Adrenal gland (tissue), 12 donors: Measurements from ENCODE around the gene WNT2B. TPM values are rescaled to one million over a fixed set of nuclear protein-coding genes. Genes with fewer than 3 reads are reported as not detected.
A peak's percentile ranks its signal among the peaks of the same experiment; 100 is the strongest.

Experiments used
- DNase-seq, 7 donors: peaks; one replicate each; pipeline ENCODE4 v3.0.0-alpha.2; 2019 to 2020
- H3K27ac ChIP-seq, 5 donors: fragments of 200-600 bp; sonication (generic) in 4 of 5; 1 replicate in 3 of 5; 2 replicates in 2 of 5; pipeline versions ENCODE4 v1.5.1 to v1.8.0; 2016 to 2020; ENCODE audit warnings: mild to moderate bottlenecking in 1 of 5
- H3K27me3 ChIP-seq: fragments of 200-600 bp; 2 replicates; pipeline ENCODE4 v1.8.0; 2021
- H3K36me3 ChIP-seq, 2 donors: fragments of 200-600 bp; replicated peaks in 1 of 2; 1 replicate in 1 of 2; 2 replicates in 1 of 2; pipeline versions ENCODE4 v1.5.1 to v1.8.0; 2018 to 2022
- H3K4me1 ChIP-seq, 2 donors: fragments of 200-600 bp; replicated peaks in 1 of 2; 1 replicate in 1 of 2; 2 replicates in 1 of 2; pipeline versions ENCODE4 v1.5.1 to v1.8.0; 2018 to 2021
- H3K4me3 ChIP-seq, 4 donors: fragments of 200-600 bp; sonication (generic) in 3 of 4; one replicate each; pipeline ENCODE4 v1.5.1; 2016 to 2018
- H3K9me3 ChIP-seq, 3 donors: fragments of 200-600 bp; sonication (generic) in 1 of 3; replicated peaks in 1 of 3; 1 replicate in 2 of 3; 2 replicates in 1 of 3; pipeline versions ENCODE4 v1.5.1 to v1.8.0; 2016 to 2021
- CTCF ChIP-seq, 6 experiments: fragments of 450-650 bp in 4 of 6; fragments of 200-600 bp in 2 of 6; sonication (generic) in 1 of 6; IDR thresholded peaks; 1 replicate in 5 of 6; 2 replicates in 1 of 6; pipeline versions ENCODE4 v1.5.1 to v1.8.0; 2016 to 2021; ENCODE audit warnings: antibody characterized with exemption in 6 of 6, mild to moderate bottlenecking in 2 of 6, moderate library complexity in 1 of 6
- POLR2A ChIP-seq, 2 donors: fragments of 450-650 bp; IDR thresholded peaks; one replicate each; pipeline ENCODE4 v1.6.1; 2017; ENCODE audit warnings: antibody characterized with exemption in 2 of 2, mild to moderate bottlenecking in 2 of 2, moderate library complexity in 1 of 2
- WGBS, 4 donors: extraction: QIAGEN DNeasy Blood & Tissue Kit in 2 of 4; methylation state at CpG; one replicate each; pipeline versions ENCODE4 v1.1.5 to v1.1.7; 2013 to 2017; 5-methylcytosine and 5-hydroxymethylcytosine counted together
- intact Hi-C, 2 donors: fragments of 100-400 bp; cut with DNase I; formaldehyde crosslinking; loops; one replicate each; pipeline versions ENCODE4 v1.14.1 to v1.15.0; 2022 to 2023
- polyA plus RNA-seq, 3 donors: library from polyadenylated mRNA; stranded (reverse); fragments of 200-250 nt in 2 of 3; fragments of 350-450 nt in 1 of 3; fragmentation: Illumina TruSeq in 1 of 3; extraction: RNeasy Lipid Tissue Mini Kit (QIAGEN cat#74804) in 1 of 3; gene quantifications; one replicate each; pipeline ENCODE4 v1.2.3, GENCODE V29; 2013 to 2014
- total RNA-seq, 9 donors: library from RNA; depleted of rRNA in 4 of 9; stranded (reverse); fragments of >200 nt in 4 of 9; fragments of 120-200 nt in 1 of 9; fragmentation: NEBNext Ultra II Directional in 1 of 9; extraction: Animal tissue kit (Norgen Biotek cat#: 25700) in 1 of 9; gene quantifications; one replicate each; pipeline versions ENCODE4 v1.1.0 to v1.2.4, GENCODE V29; 2013 to 2023
- donor health status: healthy with polysubstance abuse.
- donor health status: Bipolar disorder and iron deficiency.
- donor health status: DM: yes; HTN: yes; CAD: no.
- donor health status: DM: no; HTN: no; CAD: no.
- donor health status: DM: no; HTN: no; CAD: no.
- donor health status: DM: yes; HTN: yes; CAD: no.

Gene WNT2B
- total and polyA plus RNA-seq, 12 donors, result 0.63 to 8.1 (median 1.9) TPM

GRCh38 chr1:112488141-112488540 lies 20.6 kb upstream of the WNT2B start:
- 83 to 95% (median 93%) methylated on average over 5 of the region's 5 CpGs for WGBS, 4 donors
- TF ChIP-seq CTCF (IDR thresholded peaks at IDR 0.05) (no peak), POLR2A (IDR thresholded peaks at IDR 0.05) (no peak)
- H3K4me3 ChIP-seq, result no peak overlapping the region
- no peaks in the 10 kb centered on the region for H3K9me3 ChIP-seq
- no peaks in the 10 kb centered on the region for H3K4me1 ChIP-seq
- H3K27ac ChIP-seq, result no peak overlapping the region
- no peaks in the 10 kb centered on the region for H3K36me3 ChIP-seq
- H3K27me3 ChIP-seq, result no peaks in the 10 kb centered on the region
- DNase-seq, result no peak
- intact Hi-C loops, result no loop called here

GRCh38 chr1:112492076-112492475 lies 16.7 kb upstream of the WNT2B start:
- H3K27me3 ChIP-seq, result no peaks in the 10 kb centered on the region
- TF ChIP-seq POLR2A (IDR thresholded peaks at IDR 0.05) (no peak), CTCF (IDR thresholded peaks at IDR 0.05) (no peak)
- DNase-seq, result no peak
- no peak overlapping the region for H3K27ac ChIP-seq
- no peaks in the 10 kb centered on the region for H3K4me1 ChIP-seq
- no peak overlapping the region for H3K4me3 ChIP-seq
- intact Hi-C loops, result no loop called here
- no peaks in the 10 kb centered on the region for H3K36me3 ChIP-seq
- H3K9me3 ChIP-seq, result no peaks in the 10 kb centered on the region
- 75 to 91% (median 83%) methylated on average over 1 of the region's 1 CpG for WGBS, 4 donors

- Histone ChIP-seq H3K4me3 (no peak overlapping the region), H3K27me3 (no peaks in the 10 kb centered on the region), H3K27ac (no peak overlapping the region), H3K36me3 (no peaks in the 10 kb centered on the region), H3K9me3 (no peaks in the 10 kb centered on the region), H3K4me1 (no peaks in the 10 kb centered on the region)
- WGBS, 4 donors, result 70 to 79% (median 77%) methylated on average over 6 of the region's 6 CpGs
- intact Hi-C loops, result no loop called here
- peak in 1 of 7 donors; percentile 2 for DNase-seq
- TF ChIP-seq POLR2A (IDR thresholded peaks at IDR 0.05), result no peak
- no peak for TF ChIP-seq CTCF (IDR thresholded peaks at IDR 0.05)
Observed at GRCh38 chr1:112493351-112493750, 15.4 kb upstream of the WNT2B start.

GRCh38 chr1:112496290-112496689 lies 12.5 kb upstream of the WNT2B start:
- Histone ChIP-seq H3K4me3 (no peak overlapping the region), H3K27me3 (no peaks in the 10 kb centered on the region), H3K36me3 (no peaks in the 10 kb centered on the region), H3K4me1 (peaks cover 0 to under 1% of the 10 kb centered on the region in 2 donors), H3K27ac (no peak overlapping the region), H3K9me3 (no peaks in the 10 kb centered on the region)
- WGBS, 4 donors, result 73 to 87% (median 82%) methylated on average over 5 of the region's 5 CpGs
- TF ChIP-seq POLR2A (IDR thresholded peaks at IDR 0.05), result no peak
- no peak for TF ChIP-seq CTCF (IDR thresholded peaks at IDR 0.05)
- intact Hi-C loops, result no loop called here
- DNase-seq, result no peak
